ENCODE results near the gene TMEM94. TPM values are rescaled to one million over a fixed set of nuclear protein-coding genes. Genes with fewer than 3 reads are reported as not detected.

The TMEM94 gene
- total and polyA plus RNA-seq, 2 of the 8 experiments (the other 6 are each of a cell fraction or from before 2014, with no cell fraction given) = 54.8 to 69.9 TPM

GRCh38 chr17:75514919-75515495 lies 58.6 kb downstream of the TMEM94 start (continued):
- TF ChIP-seq RAD21 (IDR thresholded peaks at IDR 0.05 in 1 of 2, conservative IDR thresholded peaks at IDR 0.05 in 1 of 2; ENCODE audit: low read depth in 2 of 2, low read length in 2 of 2) (no peak), SAP30 (IDR thresholded peaks at IDR 0.05; ENCODE audit: insufficient read depth, insufficient replicate concordance, low read length) (no peak), POLR2A (IDR thresholded peaks at IDR 0.05; ENCODE audit: control extremely low read depth in 1 of 2, low read depth in 2 of 2, low read length in 2 of 2) (peak in 1 of 2 experiments; percentile 61; a peak in 2 of 3 replicates), PHF8 (conservative IDR thresholded peaks at IDR 0.05; ENCODE audit: low read depth, low read length) (peak; percentile 68), CHD2 (IDR thresholded peaks at IDR 0.05; ENCODE audit: low read length) (no peak), SIX5 (IDR thresholded peaks at IDR 0.05; ENCODE audit: low read depth, low read length) (no peak)

All from H1 (cell line).